Ovary (tissue), 9 donors: Measurements from ENCODE around the gene ADAM12. TPM values are rescaled to one million over a fixed set of nuclear protein-coding genes. Genes with fewer than 3 reads are reported as not detected.
A peak's percentile ranks its signal among the peaks of the same experiment; 100 is the strongest.

Source experiments
- DNase-seq, 5 donors: peaks; one replicate each; pipeline ENCODE4 v3.0.0-alpha.2; 2019 to 2020
- H3K27ac ChIP-seq, 2 donors: fragments of 200-600 bp; one replicate each; pipeline versions ENCODE4 v1.5.1 to v1.8.0; 2019 to 2022
- H3K27me3 ChIP-seq: fragments of 200-600 bp; one replicate; pipeline ENCODE4 v1.8.0; 2022
- H3K36me3 ChIP-seq: fragments of 200-600 bp; sonication (generic); one replicate; pipeline ENCODE4 v1.5.1; 2019
- H3K4me1 ChIP-seq: one replicate; pipeline ENCODE4 v1.8.1; 2013; ENCODE audit warnings: mild to moderate bottlenecking, moderate library complexity; ENCODE audit not compliant: insufficient read depth
- H3K4me3 ChIP-seq: fragments of 200-600 bp; sonication (generic); one replicate; pipeline ENCODE4 v1.5.1; 2017
- H3K9me3 ChIP-seq, 2 donors: fragments of 200-600 bp in 1 of 2; sonication (generic) in 1 of 2; one replicate each; pipeline versions ENCODE4 v1.5.1 to v1.8.1; 2013 to 2019; ENCODE audit warnings: mild to moderate bottlenecking in 1 of 2, moderate library complexity in 1 of 2
- CTCF ChIP-seq, 3 donors: fragments of 450-650 bp in 2 of 3; fragments of 200-600 bp in 1 of 3; IDR thresholded peaks; one replicate each; pipeline versions ENCODE4 v1.5.1 to v1.8.0; 2016 to 2022; ENCODE audit warnings: antibody characterized with exemption in 3 of 3, mild to moderate bottlenecking in 1 of 3
- EP300 ChIP-seq: sonication (generic); formaldehyde crosslinking; IDR thresholded peaks from one replicate; pipeline ENCODE4 v1.6.1; 2017; ENCODE audit warnings: antibody characterized with exemption
- POLR2A ChIP-seq: fragments of 450-650 bp; IDR thresholded peaks from one replicate; pipeline ENCODE4 v1.6.1; 2017; ENCODE audit warnings: antibody characterized with exemption, mild to moderate bottlenecking, moderate library complexity
- WGBS, 3 donors: extraction: QIAGEN DNeasy Blood & Tissue Kit in 1 of 3; methylation state at CpG; one replicate each; pipeline versions ENCODE4 v1.1.5 to v1.1.7; 2013 to 2017; 5-methylcytosine and 5-hydroxymethylcytosine counted together
- intact Hi-C, 4 donors: fragments of 100-400 bp; cut with DNase I; formaldehyde crosslinking; loops; one replicate each; pipeline versions ENCODE4 v1.11.0 to v1.15.1; 2022 to 2023
- polyA plus RNA-seq, 2 donors: library from polyadenylated mRNA; stranded (reverse); fragments of 200-250 nt in 1 of 2; fragments of 350-450 nt in 1 of 2; fragmentation: Illumina TruSeq in 1 of 2; extraction: RNeasy Lipid Tissue Mini Kit (QIAGEN cat#74804) in 1 of 2; gene quantifications; one replicate each; pipeline ENCODE4 v1.2.3, GENCODE V29; 2013 to 2014
- total RNA-seq, 7 donors: library from RNA; depleted of rRNA in 2 of 7; stranded (reverse); fragments of >200 nt in 2 of 7; fragmentation: NEBNext Ultra II Directional in 3 of 7; extraction: Animal tissue kit (Norgen Biotek cat#: 25700) in 3 of 7; gene quantifications; one replicate each; pipeline versions ENCODE4 v1.1.0 to v1.2.4, GENCODE V29; 2016 to 2023
- donor health status: DM: no; HTN: no; CAD: no; lungs with moderate emphysema.
- donor health status: DM: no; HTN: no; CAD: no.
- donor health status: Bipolar disorder and iron deficiency.
- donor health status: DM: yes; HTN: yes; CAD: no.
- donor health status: DM: no; HTN: no; CAD: no.
- donor health status: DM: yes; HTN: yes; CAD: no.

Gene ADAM12
- total and polyA plus RNA-seq, 9 donors: 1.8 to 27.2 (median 10.3) TPM

GRCh38 chr10:126059076-126059826 lies 329.0 kb downstream of the ADAM12 start:
- TF ChIP-seq EP300 (no peak), CTCF (IDR thresholded peaks at IDR 0.05) (no peak), POLR2A (no peak)
- Histone ChIP-seq H3K4me1 (peaks cover 22% of the 10 kb centered on the region), H3K27ac (peak overlapping the region in 1 of 2 donors; percentile 56), H3K36me3 (no peaks in the 10 kb centered on the region), H3K27me3 (no peaks in the 10 kb centered on the region), H3K9me3 (no peaks in the 10 kb centered on the region), H3K4me3 (no peak overlapping the region)
- no peak for DNase-seq
- 27 to 54% (median 46%) methylated on average over 4 of the region's 4 CpGs for WGBS, 3 donors
- intact Hi-C loops: no loop called here

GRCh38 chr10:126058507-126058906 lies 329.8 kb downstream of the ADAM12 start:
- WGBS, 3 donors: 14 to 44% (median 26%) methylated on average over 9 of the region's 9 CpGs
- Histone ChIP-seq H3K27ac (peak overlapping the region in 1 of 2 donors; percentile 43), H3K4me1 (peaks cover 22% of the 10 kb centered on the region), H3K4me3 (no peak overlapping the region), H3K36me3 (no peaks in the 10 kb centered on the region), H3K9me3 (no peaks in the 10 kb centered on the region), H3K27me3 (no peaks in the 10 kb centered on the region)
- DNase-seq: peak in 1 of 5 donors; percentile 37
- no peak for TF ChIP-seq EP300
- TF ChIP-seq POLR2A: no peak
- no peak for TF ChIP-seq CTCF (IDR thresholded peaks at IDR 0.05)
- intact Hi-C loops: no loop called here

- Histone ChIP-seq H3K4me1 (peaks cover 21% of the 10 kb centered on the region), H3K4me3 (no peak overlapping the region), H3K9me3 (no peaks in the 10 kb centered on the region), H3K27ac (peak overlapping the region in 1 of 2 donors; percentile 43), H3K36me3 (no peaks in the 10 kb centered on the region), H3K27me3 (no peaks in the 10 kb centered on the region)
- TF ChIP-seq POLR2A: no peak
- TF ChIP-seq EP300: no peak
- TF ChIP-seq CTCF (IDR thresholded peaks at IDR 0.05): no peak
- intact Hi-C loops: no loop called here
- no peak for DNase-seq
- WGBS, 3 donors: 26 to 50% (median 38%) methylated on average over 6 of the region's 6 CpGs
These were observed 330.2 kb downstream of the ADAM12 start for GRCh38 chr10:126058104-126058503.

- no peak for DNase-seq
- TF ChIP-seq EP300 (no peak), CTCF (IDR thresholded peaks at IDR 0.05) (no peak), POLR2A (no peak)
- peak overlapping the region in 1 of 2 donors; percentile 43 for H3K27ac ChIP-seq
- H3K36me3 ChIP-seq: no peaks in the 10 kb centered on the region
- H3K4me1 ChIP-seq: peaks cover 16% of the 10 kb centered on the region
- no peak overlapping the region for H3K4me3 ChIP-seq
- intact Hi-C loops: no loop called here
- WGBS, 3 donors: 85 to 95% (median 92%) methylated on average over 8 of the region's 8 CpGs
- H3K27me3 ChIP-seq: no peaks in the 10 kb centered on the region
- H3K9me3 ChIP-seq: no peaks in the 10 kb centered on the region
These were observed 330.8 kb downstream of the ADAM12 start for GRCh38 chr10:126057494-126057893.
